Testis (tissue), 2 donors: ENCODE results near the gene LGI1.

Source experiments
- POLR2A ChIP-seq: fragments of 450-650 bp; IDR thresholded peaks from one replicate; pipeline ENCODE4 v1.6.1; 2017; ENCODE audit warnings: antibody characterized with exemption, mild to moderate bottlenecking, moderate library complexity
- TF ChIP-seq, protein P1 (sequence below), 3 experiments: fragments of 450-650 bp in 2 of 3; fragments of 200-600 bp in 1 of 3; sonication (generic) in 1 of 3; IDR thresholded peaks; one replicate each; pipeline ENCODE4 v1.5.1; 2016 to 2019; ENCODE audit warnings: antibody characterized with exemption in 3 of 3, mild to moderate bottlenecking in 2 of 3, moderate library complexity in 1 of 3

DNA sequence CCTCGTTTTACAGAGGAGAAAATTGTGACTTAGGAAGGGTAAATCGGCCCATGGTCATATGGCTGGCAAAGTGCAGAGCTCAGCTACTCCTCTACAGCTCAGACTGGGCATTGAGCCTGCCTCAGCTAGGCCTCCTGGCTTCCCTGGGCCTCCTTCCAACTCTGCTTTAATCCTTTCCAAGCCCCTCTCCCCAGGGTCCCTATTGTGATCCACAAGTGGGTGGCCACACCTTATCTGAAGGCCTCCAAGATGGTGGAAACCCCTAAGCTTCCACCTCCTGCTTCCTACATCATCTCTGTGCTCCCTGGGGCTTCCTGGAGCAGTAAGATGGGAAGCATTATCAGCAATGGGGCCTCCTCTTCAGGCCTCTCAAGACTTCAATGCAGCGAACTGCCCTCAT lies 3.0 kb upstream of the LGI1 start:
- TF ChIP-seq, protein P1, sequence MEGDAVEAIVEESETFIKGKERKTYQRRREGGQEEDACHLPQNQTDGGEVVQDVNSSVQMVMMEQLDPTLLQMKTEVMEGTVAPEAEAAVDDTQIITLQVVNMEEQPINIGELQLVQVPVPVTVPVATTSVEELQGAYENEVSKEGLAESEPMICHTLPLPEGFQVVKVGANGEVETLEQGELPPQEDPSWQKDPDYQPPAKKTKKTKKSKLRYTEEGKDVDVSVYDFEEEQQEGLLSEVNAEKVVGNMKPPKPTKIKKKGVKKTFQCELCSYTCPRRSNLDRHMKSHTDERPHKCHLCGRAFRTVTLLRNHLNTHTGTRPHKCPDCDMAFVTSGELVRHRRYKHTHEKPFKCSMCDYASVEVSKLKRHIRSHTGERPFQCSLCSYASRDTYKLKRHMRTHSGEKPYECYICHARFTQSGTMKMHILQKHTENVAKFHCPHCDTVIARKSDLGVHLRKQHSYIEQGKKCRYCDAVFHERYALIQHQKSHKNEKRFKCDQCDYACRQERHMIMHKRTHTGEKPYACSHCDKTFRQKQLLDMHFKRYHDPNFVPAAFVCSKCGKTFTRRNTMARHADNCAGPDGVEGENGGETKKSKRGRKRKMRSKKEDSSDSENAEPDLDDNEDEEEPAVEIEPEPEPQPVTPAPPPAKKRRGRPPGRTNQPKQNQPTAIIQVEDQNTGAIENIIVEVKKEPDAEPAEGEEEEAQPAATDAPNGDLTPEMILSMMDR (IDR thresholded peaks at IDR 0.05) = no peak
- no peak for TF ChIP-seq POLR2A
